Sciatic nerve (tissue), 2 donors: ENCODE data around the gene FAM193B. TPM values are rescaled to one million over a fixed set of nuclear protein-coding genes. Genes with fewer than 3 reads are reported as not detected.
A peak's percentile ranks its signal among the peaks of the same experiment; 100 is the strongest.

Source experiments
- ATAC-seq: fragments of 200-7000 bp; cut with Tn5 transposase; one replicate; pipeline ENCODE4 v1.9.1; 2020; ENCODE audit warnings: mild to moderate bottlenecking, moderate library complexity
- DNase-seq: peaks from one replicate; pipeline ENCODE4 v3.0.0-alpha.2; 2020; ENCODE audit warnings: low spot score
- intact Hi-C: fragments of 100-400 bp; cut with DNase I; formaldehyde crosslinking; loops from one replicate; pipeline ENCODE4 v1.14.2; 2022
- total RNA-seq: library from RNA; stranded (reverse); fragmentation: NEBNext Ultra II Directional; extraction: Animal tissue kit (Norgen Biotek cat#: 25700); gene quantifications from one replicate; pipeline ENCODE4 v1.2.1, GENCODE V29; 2021
- donor health status: DM: no; HTN: no; CAD: no.
- donor health status: DM: no; HTN: no; CAD: no.

Gene FAM193B
- total RNA-seq: 113 TPM

GRCh38 chr5:177554474-177555111, at the start of gene FAM193B:
Gene FAM193B, minus strand, starts transcription at chr5:177554563. Its CDS starts 105 bp downstream, at chr5:177554458.
- intact Hi-C loops: no loop called here
- ATAC-seq (peak; percentile 98), DNase-seq (peak; percentile 96)

- DNase-seq (peak; percentile 52), ATAC-seq (no peak)
- intact Hi-C loops: no loop called here
These were observed 49.8 kb upstream of the FAM193B start for GRCh38 chr5:177604116-177604521.

DNA sequence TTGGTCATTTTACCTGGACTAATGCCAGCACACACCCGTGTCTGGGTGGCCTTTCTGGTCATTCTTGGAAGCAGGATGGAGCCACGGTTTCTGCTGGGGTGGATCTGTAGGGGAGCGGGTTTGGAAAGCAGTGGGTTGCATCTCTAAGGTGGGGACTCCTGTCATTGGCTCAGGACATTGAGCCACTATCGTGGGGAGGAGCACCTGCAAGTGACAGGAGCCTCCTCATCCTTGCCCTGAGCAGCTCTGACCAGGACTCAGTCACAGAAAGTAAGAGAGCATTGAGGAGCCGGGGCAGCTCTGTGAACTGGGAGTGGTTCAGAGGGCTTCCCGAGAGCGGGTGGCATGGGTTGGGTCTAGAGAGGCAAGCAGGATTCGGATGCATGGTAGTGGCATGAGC, 49.3 kb upstream of the FAM193B start:
- intact Hi-C loops: no loop called here
- ATAC-seq (no peak), DNase-seq (peak; percentile 36)

DNA sequence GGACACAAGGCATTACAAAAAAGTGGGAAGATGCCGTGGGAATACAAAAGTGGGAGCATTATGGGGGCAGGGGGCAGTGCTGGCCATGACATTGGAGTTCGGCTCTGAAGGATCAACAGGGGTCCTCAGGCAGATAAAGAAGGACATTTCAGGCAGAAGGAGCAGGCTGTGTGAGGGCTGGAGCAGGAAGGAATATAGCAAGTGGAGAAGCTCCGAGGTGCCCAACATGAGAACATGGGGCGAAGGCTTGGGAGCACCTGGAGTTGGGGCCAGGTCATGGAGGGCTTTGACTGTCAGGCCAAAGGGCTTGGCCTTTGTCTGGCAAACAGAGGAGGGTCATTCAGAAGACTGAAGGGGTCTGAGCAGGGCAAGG, 48.1 kb upstream of the FAM193B start:
- ATAC-seq (no peak), DNase-seq (no peak)
- intact Hi-C loops: no loop called here

DNA sequence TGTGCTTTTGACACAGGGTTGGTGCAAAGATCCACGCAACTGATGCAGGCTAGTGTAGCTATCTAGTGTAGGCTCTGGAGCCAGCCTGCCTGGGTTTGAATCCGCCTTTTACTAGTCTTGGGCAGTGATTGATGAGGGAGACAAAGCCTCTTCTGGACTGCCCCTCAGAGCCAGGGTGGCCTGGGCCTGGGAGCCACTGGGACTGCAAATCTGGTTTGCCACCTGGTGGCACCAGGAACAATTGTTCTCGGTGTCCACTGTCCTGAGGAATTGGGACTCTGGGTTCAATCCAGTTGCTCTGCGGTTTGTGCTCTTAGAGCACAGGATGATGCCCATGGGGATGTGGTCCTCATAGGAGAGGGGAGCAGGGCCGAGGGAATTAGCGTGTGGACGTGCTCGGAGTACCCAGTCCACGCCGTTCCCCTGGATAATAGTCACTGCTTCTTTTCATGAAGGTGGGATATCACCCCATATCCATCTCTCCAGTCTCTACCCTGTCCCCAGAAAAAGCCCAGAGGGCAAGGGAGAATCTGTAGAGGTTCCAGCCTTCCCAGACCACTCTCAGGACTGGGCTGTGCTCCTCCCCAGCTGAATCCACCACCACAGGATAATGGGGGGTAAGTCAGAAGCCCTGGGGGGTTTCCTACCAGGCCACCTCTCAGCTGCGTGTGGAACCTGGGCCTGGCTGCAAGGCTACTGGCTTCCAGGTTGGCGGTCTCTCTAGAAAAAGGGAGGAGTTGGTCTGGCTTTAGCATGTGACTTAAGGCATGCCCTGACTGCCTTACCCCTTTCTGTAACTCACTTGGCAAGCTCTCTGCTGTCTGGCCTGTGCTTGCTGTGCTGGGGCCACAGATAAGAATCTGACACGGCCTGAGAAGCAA, 47.5 kb upstream of the FAM193B start:
- ATAC-seq: no peak
- intact Hi-C loops: no loop called here
- DNase-seq: peak; percentile 51

GRCh38 chr5:177601126-177601525, 46.8 kb upstream of the FAM193B start:
- DNase-seq (peak; percentile 44), ATAC-seq (no peak)
- intact Hi-C loops: no loop called here

DNA sequence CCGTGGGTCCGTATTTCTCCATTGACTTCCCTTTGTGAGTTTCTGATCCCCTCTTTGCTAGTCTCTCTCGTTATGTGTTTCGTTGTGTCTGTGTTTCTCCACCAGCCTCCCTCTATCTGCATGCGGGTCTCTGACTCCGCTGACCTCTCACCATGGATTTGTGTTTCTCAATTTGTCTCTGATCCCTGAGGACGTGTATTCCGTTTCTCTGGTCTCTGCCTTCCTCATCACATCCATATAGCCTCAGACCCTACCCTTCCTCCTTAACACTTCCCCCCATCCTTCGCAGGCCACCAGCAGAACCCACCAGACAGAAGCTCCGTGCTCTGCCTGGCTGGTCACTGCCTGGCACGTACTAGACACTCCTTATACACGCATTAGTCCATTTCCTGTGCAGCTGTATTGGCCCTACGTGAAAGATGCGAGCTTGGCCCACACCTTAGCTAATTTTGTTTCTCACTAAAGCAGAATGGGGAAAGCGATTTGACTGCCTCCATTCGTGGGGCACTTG, 46.2 kb upstream of the FAM193B start:
- intact Hi-C loops: no loop called here
- no peak for ATAC-seq
- DNase-seq: peak; percentile 46

GRCh38 chr5:177599731-177600507, 45.6 kb upstream of the FAM193B start, which contains the start of gene B4GALT7:
Gene B4GALT7, plus strand, starts transcription at chr5:177600132. Its CDS starts 79 bp downstream, at chr5:177600211.
- DNase-seq (peak; percentile 92), ATAC-seq (peak; percentile 94)
- intact Hi-C loops: no loop called here

DNA sequence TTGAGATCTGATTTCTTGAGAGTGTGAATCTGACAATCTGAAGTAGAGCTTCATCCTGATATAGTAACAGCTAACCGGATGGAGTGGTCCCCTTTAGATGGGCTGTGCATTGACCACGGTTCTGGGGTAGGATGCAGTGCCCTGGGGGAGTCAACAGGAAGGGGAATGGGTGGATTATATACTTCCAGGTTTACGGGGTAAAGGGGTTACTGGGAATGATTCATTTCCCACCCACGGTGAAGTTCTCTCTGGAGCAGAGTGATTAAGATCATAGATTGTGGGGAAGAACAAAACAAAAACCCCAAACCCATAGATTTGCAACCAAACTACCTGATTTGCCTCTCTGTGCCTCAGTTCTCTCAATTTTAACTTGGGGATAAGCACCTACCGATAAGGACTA, 44.1 kb upstream of the FAM193B start:
- DNase-seq: peak; percentile 19
- intact Hi-C loops: no loop called here
- ATAC-seq: no peak

- ATAC-seq (no peak), DNase-seq (peak; percentile 13)
- intact Hi-C loops: no loop called here
These were observed 42.4 kb upstream of the FAM193B start for GRCh38 chr5:177596775-177597238.

- DNase-seq: peak; percentile 13
- no peak for ATAC-seq
- intact Hi-C loops: no loop called here
These were observed 41.8 kb upstream of the FAM193B start for GRCh38 chr5:177595991-177596774.

DNA sequence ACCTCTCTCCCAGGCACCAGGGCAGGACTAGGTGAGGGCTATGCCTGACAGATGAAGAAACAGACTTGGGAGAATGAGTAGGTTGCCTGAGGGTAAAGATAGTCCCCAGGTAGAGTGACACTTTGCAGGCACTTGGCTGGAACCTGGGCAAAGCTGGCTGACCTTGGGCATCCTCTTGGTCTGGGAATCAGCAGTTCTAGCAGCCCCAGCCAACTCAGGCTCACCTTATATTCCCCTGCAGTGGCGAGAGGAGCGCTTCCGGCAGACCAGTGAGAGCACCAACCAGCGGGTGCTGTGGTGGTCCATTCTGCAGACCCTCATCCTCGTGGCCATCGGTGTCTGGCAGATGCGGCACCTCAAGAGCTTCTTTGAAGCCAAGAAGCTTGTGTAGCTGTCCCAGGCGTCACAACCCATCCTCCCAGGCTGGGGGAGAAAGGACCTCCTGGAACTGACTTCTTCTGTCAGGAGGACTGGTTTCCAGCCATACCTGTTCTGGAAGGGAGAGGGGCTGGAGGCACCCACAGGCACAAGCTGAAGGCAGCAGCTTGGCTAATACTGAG, 40.7 kb upstream of the FAM193B start:
- intact Hi-C loops: no loop called here
- ATAC-seq (no peak), DNase-seq (peak; percentile 32)

DNA sequence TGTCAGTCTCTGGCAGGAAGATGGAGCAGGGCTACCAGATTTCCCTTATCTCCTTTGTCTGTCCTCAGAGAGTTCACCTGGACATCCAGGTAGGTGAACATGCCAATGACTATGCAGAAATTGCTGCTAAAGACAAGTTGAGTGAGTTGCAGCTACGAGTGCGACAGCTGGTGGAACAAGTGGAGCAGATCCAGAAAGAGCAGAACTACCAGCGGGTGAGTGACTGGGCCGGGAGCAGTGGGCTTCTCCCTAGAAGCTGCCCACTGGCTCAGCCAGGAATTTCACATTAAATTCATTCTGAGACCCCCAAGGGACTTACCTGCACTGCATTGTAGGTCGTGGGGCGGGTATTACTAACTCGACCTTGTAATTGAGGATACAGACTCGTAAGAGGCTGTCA, 39.7 kb upstream of the FAM193B start:
- ATAC-seq: no peak

GRCh38 chr5:177593511-177593910, 39.1 kb upstream of the FAM193B start:
- DNase-seq: peak; percentile 19
- intact Hi-C loops: no loop called here

More for the DNA sequence above, 39.7 kb upstream of the FAM193B start:
- intact Hi-C loops: no loop called here
- DNase-seq: peak; percentile 9

DNA sequence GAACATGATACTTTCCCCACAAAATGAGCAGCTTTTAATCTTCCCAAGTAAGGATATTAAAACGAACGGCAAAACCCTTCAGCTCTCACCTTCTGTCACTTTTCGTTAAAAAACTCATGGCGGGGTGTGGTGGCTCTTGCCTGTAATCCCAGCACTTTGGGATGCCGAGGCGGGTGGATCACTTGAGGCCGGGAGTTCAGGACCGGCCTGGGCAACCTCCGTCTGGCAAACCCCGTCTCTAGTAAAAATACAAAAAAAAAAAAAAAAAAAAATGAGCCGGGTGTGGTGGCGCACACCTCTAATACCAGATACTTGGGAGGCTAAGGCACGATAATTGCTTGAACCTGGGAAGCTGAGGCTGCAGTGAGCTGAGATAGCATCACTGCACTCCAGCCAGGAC, 38.5 kb upstream of the FAM193B start:
- ATAC-seq: no peak
- peak; percentile 36 for DNase-seq
- intact Hi-C loops: no loop called here

More at GRCh38 chr5:177593511-177593910, 39.1 kb upstream of the FAM193B start:
- ATAC-seq: no peak

DNA sequence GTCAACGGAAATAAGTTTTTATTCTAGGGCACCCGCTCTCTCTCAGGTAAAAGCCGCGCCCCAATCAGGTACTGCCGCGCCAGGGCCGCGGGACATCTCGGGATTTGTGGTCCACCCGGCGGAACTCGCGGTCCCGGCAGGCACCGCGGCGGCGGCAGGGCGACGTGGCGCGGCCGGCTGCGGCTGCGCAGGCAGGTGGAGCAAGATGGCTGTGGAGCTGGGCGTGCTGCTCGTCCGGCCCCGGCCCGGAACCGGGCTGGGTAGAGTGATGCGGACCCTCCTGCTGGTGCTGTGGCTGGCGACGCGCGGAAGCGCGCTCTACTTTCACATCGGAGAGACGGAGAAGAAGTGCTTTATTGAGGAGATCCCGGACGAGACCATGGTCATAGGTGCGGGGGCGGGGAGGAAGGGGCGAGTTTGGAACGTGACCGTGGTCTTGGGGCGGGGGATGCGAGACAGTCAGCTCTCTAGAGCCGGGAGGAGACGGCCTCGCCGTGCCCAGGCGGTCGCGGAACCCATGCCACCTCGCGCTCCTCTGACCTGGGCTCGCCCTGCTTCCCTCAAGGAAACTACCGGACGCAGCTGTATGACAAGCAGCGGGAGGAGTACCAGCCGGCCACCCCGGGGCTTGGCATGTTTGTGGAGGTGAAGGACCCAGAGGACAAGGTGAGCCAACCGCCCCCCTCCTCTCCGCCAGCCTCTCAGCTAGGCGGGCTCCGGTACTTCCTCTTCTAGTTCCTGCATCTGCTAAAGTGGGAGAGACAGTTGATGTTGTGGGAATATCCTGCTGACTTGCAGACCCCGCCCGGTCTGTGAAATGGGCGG, 37.9 kb upstream of the FAM193B start, which contains the start of gene TMED9:
Gene TMED9 (plus strand): TSS at position 194 of the 825 bp plus-strand sequence. CDS start 12 bp downstream, at position 206.
- peak; percentile 96 for ATAC-seq
- intact Hi-C loops: no loop called here
- DNase-seq: peak; percentile 90

- DNase-seq (no peak), ATAC-seq (no peak)
- intact Hi-C loops: no loop called here
These were observed 37.3 kb upstream of the FAM193B start for GRCh38 chr5:177591690-177592009.
